CD4-positive, alpha-beta T cell (primary cell): ENCODE results near the gene SMAD3. TPM values are rescaled to one million over a fixed set of nuclear protein-coding genes. Genes with fewer than 3 reads are reported as not detected.

Source experiments
- ATAC-seq: fragments of 200-7000 bp; cut with Tn5 transposase; one replicate; pipeline ENCODE4 v1.10.0; 2022; ENCODE audit warnings: mild to moderate bottlenecking; ENCODE audit not compliant: poor library complexity
- CTCF ChIA-PET: fragments of 350-600 bp; sonication (Branson Sonifier 250); formaldehyde crosslinking; loops from one replicate; lab custom pipeline; 2021; ENCODE audit warnings: antibody characterized with exemption, inconsistent platforms; lab: Charles Lee
- POLR2A ChIA-PET: fragments of 350-600 bp; sonication (Branson Sonifier 250); formaldehyde crosslinking; loops from one replicate; lab custom pipeline; 2021; ENCODE audit warnings: antibody characterized with exemption, inconsistent platforms; lab: Charles Lee
- DNase-seq, 14 experiments: peaks; one replicate each; pipeline ENCODE4 v3.0.0-alpha.2; 2013 to 2020; ENCODE audit warnings: mixed read lengths in 2 of 14
- H3K27ac ChIP-seq, 2 donors: one replicate each; pipeline versions ENCODE4 v1.5.1 to v1.7.0; 2013; ENCODE audit warnings: low read length in 2 of 2, low read depth in 1 of 2, mild to moderate bottlenecking in 1 of 2
- H3K27me3 ChIP-seq, 2 experiments: 1 replicate in 1 of 2; 2 replicates in 1 of 2; pipeline versions ENCODE4 v1.6.1 to v1.7.0; 2013; ENCODE audit warnings: low read length in 2 of 2, control low read depth in 1 of 2, mild to moderate bottlenecking in 1 of 2, moderate library complexity in 1 of 2; ENCODE audit not compliant: insufficient read depth in 2 of 2, control insufficient read depth in 1 of 2
- H3K36me3 ChIP-seq: one replicate; pipeline ENCODE4 v1.6.1; 2013; ENCODE audit warnings: low read length, control low read depth; ENCODE audit not compliant: insufficient read depth
- H3K4me1 ChIP-seq: one replicate; pipeline ENCODE4 v1.6.1; 2013; ENCODE audit warnings: low read length, control low read depth; ENCODE audit not compliant: insufficient read depth
- H3K4me3 ChIP-seq: one replicate; pipeline ENCODE4 v1.5.1; 2013; ENCODE audit warnings: mild to moderate bottlenecking, low read length, moderate library complexity
- H3K9me3 ChIP-seq, 2 experiments: 1 replicate in 1 of 2; 2 replicates in 1 of 2; pipeline versions ENCODE4 v1.6.1 to v1.7.0; 2013; ENCODE audit warnings: low read length in 2 of 2, mild to moderate bottlenecking in 2 of 2, control low read depth in 1 of 2, moderate library complexity in 1 of 2; ENCODE audit not compliant: control insufficient read depth in 1 of 2, insufficient read depth in 1 of 2
- H3K27ac Mint-ChIP-seq: one replicate; pipeline ENCODE4 v1.8.0; 2020; ENCODE audit warnings: mixed read lengths
- H3K27me3 Mint-ChIP-seq: one replicate; pipeline ENCODE4 v1.8.0; 2021; ENCODE audit warnings: mixed read lengths
- H3K36me3 Mint-ChIP-seq: one replicate; pipeline ENCODE4 v1.8.0; 2021; ENCODE audit warnings: low read depth, mixed read lengths
- H3K4me1 Mint-ChIP-seq: one replicate; pipeline ENCODE4 v1.8.0; 2021; ENCODE audit warnings: low read depth, mixed read lengths
- H3K4me3 Mint-ChIP-seq: one replicate; pipeline ENCODE4 v1.8.0; 2020; ENCODE audit warnings: mild to moderate bottlenecking, mixed read lengths
- H3K9me3 Mint-ChIP-seq: one replicate; pipeline ENCODE4 v1.8.0; 2020; ENCODE audit warnings: mixed read lengths
- CTCF ChIP-seq: fragments of 200-600 bp; IDR thresholded peaks from one replicate; pipeline ENCODE4 v1.8.0; 2022; ENCODE audit warnings: antibody characterized with exemption, mild to moderate bottlenecking
- intact Hi-C, 2 experiments: fragments of 100-400 bp; cut with DNase I in 1 of 2; cut with micrococcal nuclease in 1 of 2; formaldehyde crosslinking; loops; one replicate each; pipeline versions ENCODE4 v1.15.1 to v1.9.0; 2023 to 2025; cut with DNase I, micrococcal nuclease
- total RNA-seq, 174 experiments: library from RNA in 2 of 174; stranded (reverse) in 2 of 174; gene quantifications; one replicate each; pipeline ENCODE4 v1.2.3 and lab custom pipeline; 2021 to 2026

Gene SMAD3
- total RNA-seq, 2 experiments from 2014 or later, result 30.0 to 31.0 TPM

- intact Hi-C loops, result loop anchor here (2.0 to 5.0 kb wide), 5 partner anchors 17 to 43 kb away; partner anchors contain the start of gene SMAD3 (in 2 of the 2)
- H3K4me3 Mint-ChIP-seq, result peak overlapping the region; percentile 76
- peak in 11 of 14 experiments; percentile 24 to 72 (median 46) for DNase-seq
- no peaks in the 10 kb centered on the region for H3K9me3 ChIP-seq
- ATAC-seq, result peak; percentile 46
- no peaks in the 10 kb centered on the region for H3K27me3 Mint-ChIP-seq
- peaks cover 8% of the 10 kb centered on the region for H3K4me1 Mint-ChIP-seq
- H3K27ac Mint-ChIP-seq, result no peak overlapping the region
- no peaks in the 10 kb centered on the region for H3K27me3 ChIP-seq
- ChIA-PET CTCF (interaction anchor here (1.5 kb wide), 1 partner anchor 18 kb away, joined by 5 read pairs; no protein-coding TSS in a partner anchor), POLR2A (interaction anchor here (1.3 to 6.2 kb wide), 4 partner anchors 17 to 38 kb away, joined by 5 to 105 read pairs (median 8); partner anchors contain the start of gene SMAD3)
- TF ChIP-seq CTCF, result no peak
- peaks cover 96% of the 10 kb centered on the region for H3K4me1 ChIP-seq
- no peaks in the 10 kb centered on the region for H3K36me3 Mint-ChIP-seq
- no peaks in the 10 kb centered on the region for H3K9me3 Mint-ChIP-seq
- peak overlapping the region; percentile 34 to 82 for H3K27ac ChIP-seq
- H3K36me3 ChIP-seq, result peaks cover 14% of the 10 kb centered on the region
- peak overlapping the region; percentile 24 for H3K4me3 ChIP-seq
These were observed 38.5 kb downstream of the SMAD3 start for GRCh38 chr15:67103869-67104268.

GRCh38 chr15:67104510-67104909 is 39.1 kb downstream of the SMAD3 start:
- Histone ChIP-seq H3K9me3 (no peaks in the 10 kb centered on the region), H3K36me3 (peaks cover 14% of the 10 kb centered on the region), H3K27ac (peak overlapping the region; percentile 34 to 82), H3K4me1 (peaks cover 95% of the 10 kb centered on the region), H3K4me3 (peak overlapping the region; percentile 24), H3K27me3 (no peaks in the 10 kb centered on the region)
- ChIA-PET CTCF (no interaction called here), POLR2A (interaction anchor here (1.3 to 6.2 kb wide), 3 partner anchors 16 to 38 kb away, joined by 5 to 105 read pairs (median 6); partner anchors contain the start of gene SMAD3)
- intact Hi-C loops, result loop anchor here (2.0 to 5.0 kb wide), 4 partner anchors 16 to 43 kb away; partner anchors contain the start of gene SMAD3 (in 2 of the 2)
- Mint-ChIP-seq H3K27me3 (no peaks in the 10 kb centered on the region), H3K4me1 (peaks cover 2% of the 10 kb centered on the region), H3K9me3 (no peaks in the 10 kb centered on the region), H3K36me3 (no peaks in the 10 kb centered on the region), H3K4me3 (peak overlapping the region; percentile 76), H3K27ac (no peak overlapping the region)
- no peak for ATAC-seq
- no peak for DNase-seq
- no peak for TF ChIP-seq CTCF

- Histone ChIP-seq H3K4me1 (peaks cover 95% of the 10 kb centered on the region), H3K4me3 (no peak overlapping the region), H3K9me3 (no peaks in the 10 kb centered on the region), H3K27me3 (no peaks in the 10 kb centered on the region), H3K27ac (peak overlapping the region in 1 of 2 donors; percentile 41), H3K36me3 (peaks cover 14% of the 10 kb centered on the region)
- POLR2A ChIA-PET, result interaction anchor here (1.3 to 6.2 kb wide), 4 partner anchors 15 to 39 kb away, joined by 5 to 105 read pairs (median 6); partner anchors contain the start of gene SMAD3
- ATAC-seq (no peak), DNase-seq (no peak)
- Mint-ChIP-seq H3K9me3 (no peaks in the 10 kb centered on the region), H3K27me3 (no peaks in the 10 kb centered on the region), H3K4me3 (peak overlapping the region; percentile 51), H3K4me1 (no peaks in the 10 kb centered on the region), H3K27ac (peak overlapping the region; percentile 56), H3K36me3 (peaks cover 4% of the 10 kb centered on the region)
- CTCF ChIA-PET, result no interaction called here
- intact Hi-C loops, result loop anchor here in 1 of 2 experiments (2.0 kb wide), 2 partner anchors 15 to 29 kb away; no protein-coding TSS in a partner anchor
- TF ChIP-seq CTCF, result no peak
These were observed 39.9 kb downstream of the SMAD3 start for GRCh38 chr15:67105065-67105951.
